Dermis microvascular lymphatic vessel endothelial cell (primary cell): ENCODE data around the gene SLC4A1AP. TPM values are rescaled to one million over a fixed set of nuclear protein-coding genes. Genes with fewer than 3 reads are reported as not detected.
"Not testable (repeated sequence)": the region's sequence is repeated elsewhere in the genome, so short reads cannot be mapped to it uniquely, and the experiment has no call there.

ENCODE experiments used
- DNase-seq, 2 donors: peaks; one replicate each; pipeline versions ENCODE4 v3.0.0 to v3.0.0-alpha.2; 2010; ENCODE audit warnings: low read depth in 2 of 2
- total RNA-seq: library from RNA; depleted of rRNA; stranded (reverse); fragments of >200 nt; gene quantifications from 2 replicates; pipeline ENCODE4 v1.2.1, GENCODE V29; 2014

SLC4A1AP gene
- total RNA-seq, 1 donor from 2014 or later = 17.8 TPM

DNA sequence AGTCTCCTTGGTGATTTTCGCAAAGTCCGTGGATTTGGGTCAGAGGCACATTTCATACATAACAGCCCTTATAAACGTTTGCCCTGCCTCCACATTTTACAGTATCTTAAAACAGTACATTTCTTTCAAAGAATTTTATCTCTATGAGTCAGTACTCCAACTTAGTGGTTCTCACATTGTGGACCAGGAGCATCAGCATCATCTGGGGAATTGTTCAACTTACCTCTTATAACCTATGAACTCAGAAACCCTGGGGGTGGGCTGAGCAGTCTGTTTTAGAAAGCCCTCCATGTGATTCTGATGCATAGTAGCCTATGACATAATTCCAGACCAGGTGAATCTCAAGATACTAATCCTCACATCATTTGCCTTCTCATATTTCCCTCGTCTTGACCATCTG, 12.6 kb upstream of the SLC4A1AP start:
- DNase-seq = no peak

GRCh38 chr2:27652341-27652740, 11.3 kb upstream of the SLC4A1AP start:
- DNase-seq = no peak

- DNase-seq = no peak
These were observed 10.9 kb upstream of the SLC4A1AP start for GRCh38 chr2:27652790-27653189.

- DNase-seq = no peak
These were observed 10.3 kb upstream of the SLC4A1AP start for GRCh38 chr2:27653397-27653796.

DNA sequence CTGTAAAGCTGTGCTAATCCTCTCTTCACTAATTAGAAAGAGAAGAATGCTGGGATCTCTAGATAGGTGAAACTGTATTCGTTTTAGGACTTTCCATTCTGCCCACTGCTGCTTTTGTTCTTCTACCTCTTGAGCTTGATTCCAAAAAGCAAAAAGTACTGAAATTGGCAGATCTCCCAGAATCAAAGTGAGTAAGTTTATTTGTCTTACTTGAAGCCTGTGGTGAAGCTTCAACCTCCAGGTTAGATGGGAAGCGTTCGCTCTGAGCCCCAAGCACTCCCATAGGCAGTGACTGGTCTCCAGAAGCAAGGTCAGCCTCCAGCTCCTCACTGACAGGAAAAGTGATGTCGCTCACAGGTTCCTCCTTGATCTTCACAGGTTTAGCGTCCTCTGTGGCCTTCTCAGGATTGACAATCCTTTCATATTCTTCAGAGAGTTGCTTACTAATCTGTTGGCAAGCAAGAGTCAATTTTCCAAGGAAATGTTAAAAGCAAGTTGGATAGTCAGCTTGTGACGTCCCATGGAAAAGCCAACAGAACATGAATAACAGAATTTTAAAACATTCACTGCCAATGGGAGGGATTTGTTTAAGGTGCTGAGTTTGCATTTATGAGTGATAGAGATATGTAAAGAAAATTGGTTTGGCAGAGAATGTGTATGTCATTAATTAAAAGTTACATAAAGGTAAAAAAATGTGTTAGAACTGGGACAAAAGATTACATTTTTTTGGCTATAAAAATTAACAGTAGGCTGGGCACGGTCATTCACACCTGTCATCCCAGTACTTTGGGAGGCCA, 8.3 kb upstream of the SLC4A1AP start:
- DNase-seq = peak in 1 of 2 donors; percentile 39

- no peak for DNase-seq
These were observed 2.3 kb upstream of the SLC4A1AP start for GRCh38 chr2:27661371-27661770.

GRCh38 chr2:27664154-27664574, 475 bp downstream of the SLC4A1AP start:
- DNase-seq = no peak

- no peak for DNase-seq
These were observed 1.1 kb downstream of the SLC4A1AP start for GRCh38 chr2:27664622-27665363.

- peak in 1 of 2 donors; percentile 16 for DNase-seq
These were observed 3.8 kb downstream of the SLC4A1AP start for GRCh38 chr2:27667446-27667845.

- no peak for DNase-seq
These were observed 7.5 kb downstream of the SLC4A1AP start for GRCh38 chr2:27671235-27671634.

- DNase-seq = no peak
These were observed 9.2 kb downstream of the SLC4A1AP start for GRCh38 chr2:27672723-27673486.

- DNase-seq = no peak
These were observed 16.9 kb downstream of the SLC4A1AP start for GRCh38 chr2:27680571-27680970.

GRCh38 chr2:27681841-27682240, 18.2 kb downstream of the SLC4A1AP start:
- DNase-seq = peak in 1 of 2 donors; percentile 33

DNA sequence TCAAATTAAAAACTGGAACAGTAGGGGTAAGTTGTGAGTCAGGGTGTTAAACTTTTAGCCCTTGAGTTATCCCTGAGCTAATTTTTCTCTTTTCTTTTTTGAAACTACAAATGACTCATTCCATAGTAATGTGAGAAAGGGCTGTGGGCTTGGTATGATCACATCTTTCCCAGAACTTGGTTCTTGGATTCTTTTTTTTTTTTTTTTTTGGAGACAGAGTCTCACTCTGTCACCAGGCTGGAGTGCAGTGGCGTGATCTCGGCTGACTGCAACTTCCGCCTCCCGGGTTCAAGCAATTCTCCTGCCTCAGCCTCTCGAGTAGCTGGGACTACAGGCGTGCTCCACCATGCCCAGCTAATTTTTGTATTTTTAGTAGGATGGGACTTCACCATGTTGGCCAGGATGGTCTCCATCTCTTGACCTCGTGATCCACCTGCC, 18.7 kb downstream of the SLC4A1AP start:
- DNase-seq = peak in 1 of 2 donors; percentile 70

GRCh38 chr2:27683390-27684071, 19.8 kb downstream of the SLC4A1AP start:
- DNase-seq = peak; percentile 92

- not testable (repeated sequence) for DNase-seq
These were observed 21.3 kb downstream of the SLC4A1AP start for GRCh38 chr2:27685006-27685405.

DNA sequence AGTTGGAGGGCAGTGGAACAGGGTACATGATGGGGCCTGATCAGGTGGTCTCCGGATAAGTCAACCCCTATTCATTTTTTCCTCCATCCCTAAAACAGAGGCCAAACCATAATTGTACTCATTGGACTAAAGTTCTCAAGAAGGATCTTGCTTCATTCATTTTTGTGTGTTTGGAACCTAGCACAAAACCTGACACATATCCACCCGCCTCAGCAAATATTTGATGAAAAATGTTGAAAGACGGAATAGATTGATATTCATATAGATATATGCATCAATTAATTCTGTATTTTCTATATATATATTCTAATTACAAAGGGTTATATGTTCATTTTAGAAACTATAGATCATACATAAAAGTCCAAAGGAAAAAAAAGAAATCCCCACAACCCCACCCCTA, 21.9 kb downstream of the SLC4A1AP start:
- DNase-seq = no peak

GRCh38 chr2:27687232-27687631, 23.5 kb downstream of the SLC4A1AP start:
- DNase-seq = no peak

- no peak for DNase-seq
These were observed 25.7 kb downstream of the SLC4A1AP start for GRCh38 chr2:27689424-27689823.

DNA sequence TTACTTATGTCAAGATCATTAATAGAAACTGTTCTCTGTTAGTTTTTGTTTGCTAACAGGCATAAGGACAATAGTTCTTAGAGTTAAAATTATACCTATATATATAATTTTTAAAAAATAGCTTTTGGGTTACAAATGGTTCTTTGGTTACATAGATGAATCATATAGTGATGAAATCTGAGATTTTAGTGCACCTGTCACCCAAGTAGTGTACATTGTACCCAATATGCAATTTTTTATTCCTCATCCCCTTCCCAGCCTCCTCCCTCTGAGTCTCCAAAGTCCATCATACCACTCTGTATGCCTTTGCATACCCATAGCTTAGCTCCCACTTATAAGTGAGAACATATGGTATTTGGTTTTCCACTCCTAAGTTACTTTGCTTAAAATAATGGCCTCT, 26.4 kb downstream of the SLC4A1AP start:
- DNase-seq = no peak

GRCh38 chr2:27697660-27698059, 34.0 kb downstream of the SLC4A1AP start:
- DNase-seq = no peak
